Superior temporal gyrus (tissue), 1 donor: Measurements from ENCODE around the gene KIF25.

ENCODE experiments used
- DNase-seq: peaks from one replicate; pipeline ENCODE4 v3.0.0-alpha.2; 2016; ENCODE audit errors: extremely low spot score

Gene KIF25

DNA sequence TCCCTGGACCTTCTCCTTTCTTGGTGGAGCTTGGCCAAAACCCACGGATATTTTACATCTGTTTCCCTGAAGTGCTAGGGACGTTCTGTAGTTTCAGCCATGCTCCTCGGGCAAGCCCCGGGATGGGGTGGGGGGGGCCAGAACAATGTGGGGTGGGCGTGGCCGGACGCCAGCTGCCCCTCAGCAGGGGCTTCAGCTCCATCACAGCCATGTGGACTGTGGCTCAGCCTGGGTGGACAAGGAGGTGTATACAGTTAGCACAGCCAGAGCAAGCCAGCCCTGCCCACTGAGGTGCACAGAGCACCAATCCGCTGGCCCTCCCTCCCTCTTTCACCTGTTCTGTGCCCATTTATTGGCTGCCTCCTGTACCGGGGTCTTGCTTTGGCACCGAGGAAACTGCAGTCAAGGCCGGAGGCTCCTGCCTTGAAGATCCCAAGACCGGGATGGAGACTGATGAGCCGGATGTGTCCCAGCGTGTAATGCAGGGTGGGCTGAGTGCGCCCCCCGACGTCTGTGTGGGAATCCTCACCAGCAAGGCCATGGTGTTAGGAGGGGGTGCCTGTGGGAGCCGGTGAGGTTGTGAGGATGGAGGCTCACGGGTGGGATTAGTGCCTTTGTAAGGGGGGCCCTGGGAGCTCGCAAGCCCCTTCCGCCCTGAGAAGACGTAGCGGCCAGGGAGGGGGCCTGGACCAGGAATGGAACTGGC lies 53.6 kb downstream of the KIF25 start:
- no peak for DNase-seq

DNA sequence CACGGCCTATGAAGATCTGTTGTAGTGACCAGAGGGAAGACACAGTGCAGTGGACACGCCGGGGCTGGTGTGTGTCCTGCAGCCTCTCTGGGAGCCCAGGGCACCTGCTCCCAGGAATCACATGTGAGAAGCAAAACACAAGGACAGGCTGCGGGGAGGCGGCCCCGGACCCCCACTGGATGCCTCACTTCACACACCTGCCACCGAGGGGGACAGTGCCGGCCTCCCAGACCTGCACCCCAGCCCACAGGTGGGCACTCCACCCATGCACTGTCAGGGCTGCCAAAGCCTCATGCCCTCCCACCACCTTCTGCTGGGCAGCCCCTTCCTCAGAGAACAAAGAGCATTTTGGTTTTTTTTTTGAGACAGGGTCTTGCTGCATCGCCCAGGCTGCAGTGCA lies 54.2 kb downstream of the KIF25 start:
- DNase-seq: no peak

DNA sequence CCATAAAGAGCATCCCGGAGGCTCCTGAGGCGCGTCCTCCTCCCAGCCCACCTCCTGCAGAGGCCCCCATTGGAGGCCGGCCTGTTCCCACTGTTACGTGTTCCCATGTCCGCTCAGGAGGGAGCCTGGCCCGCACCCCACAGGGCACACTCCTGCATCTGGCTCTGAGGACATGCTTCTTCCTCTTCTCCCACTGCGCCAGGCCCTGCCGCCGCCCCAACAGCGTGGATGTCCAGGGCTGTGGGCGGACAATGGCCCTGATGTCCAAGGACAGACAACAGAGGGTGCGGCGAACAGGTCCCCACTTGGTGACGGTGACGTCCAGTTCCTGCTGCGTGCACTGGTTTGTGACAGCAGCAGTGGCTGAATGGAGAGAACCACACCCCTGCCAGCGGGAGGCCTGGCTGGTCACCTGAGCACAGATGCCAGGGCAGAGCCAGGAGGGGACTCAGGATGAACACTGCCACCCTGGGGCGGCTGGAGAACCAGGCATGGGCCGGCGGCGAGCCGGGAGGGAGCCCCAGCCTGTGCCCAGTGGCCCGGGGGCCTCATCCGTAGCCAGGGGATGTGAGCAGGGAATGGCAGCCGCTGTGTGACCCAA lies 54.9 kb downstream of the KIF25 start:
- DNase-seq: no peak

DNA sequence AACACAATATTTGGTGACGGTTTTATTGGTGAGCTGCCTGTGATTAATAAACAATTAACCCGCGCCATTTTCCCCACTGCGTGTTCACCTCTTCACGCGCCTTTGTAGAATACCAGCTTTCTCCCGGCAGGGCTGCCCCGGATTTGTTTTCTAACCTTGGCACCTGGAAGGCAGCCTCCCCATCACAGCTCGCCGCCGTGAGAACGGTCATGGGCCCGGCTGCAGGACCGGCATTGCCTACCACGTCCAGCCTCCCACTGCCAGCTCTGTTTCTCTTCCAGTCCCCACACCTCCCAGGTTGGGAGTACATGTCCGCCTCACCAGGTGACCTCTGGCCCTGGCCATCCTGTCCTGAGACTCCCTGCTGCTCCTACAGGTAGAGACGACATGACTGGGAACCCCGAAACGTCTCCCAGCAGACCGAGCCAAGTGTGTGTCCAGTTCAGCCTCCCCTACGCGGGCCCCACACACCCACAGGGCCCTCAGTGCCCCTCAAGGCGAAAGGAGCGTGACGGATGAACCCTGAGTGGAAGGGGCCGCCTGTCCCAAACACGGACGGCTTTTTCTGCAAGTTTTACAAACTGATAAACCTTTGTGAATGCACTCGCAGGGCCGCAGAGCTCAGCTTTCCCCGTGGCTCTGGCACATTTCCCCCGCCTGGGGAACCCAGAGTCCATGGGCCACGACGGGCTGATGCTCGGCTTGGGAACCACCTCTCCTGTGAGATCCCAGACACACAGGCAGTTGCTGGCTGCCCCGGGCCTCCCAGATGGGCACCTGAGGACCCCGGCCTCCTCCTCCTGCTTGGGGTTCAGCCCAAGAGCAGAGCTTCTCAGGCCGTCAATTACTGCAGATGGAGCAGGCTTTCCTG lies 55.9 kb downstream of the KIF25 start:
- no peak for DNase-seq

DNA sequence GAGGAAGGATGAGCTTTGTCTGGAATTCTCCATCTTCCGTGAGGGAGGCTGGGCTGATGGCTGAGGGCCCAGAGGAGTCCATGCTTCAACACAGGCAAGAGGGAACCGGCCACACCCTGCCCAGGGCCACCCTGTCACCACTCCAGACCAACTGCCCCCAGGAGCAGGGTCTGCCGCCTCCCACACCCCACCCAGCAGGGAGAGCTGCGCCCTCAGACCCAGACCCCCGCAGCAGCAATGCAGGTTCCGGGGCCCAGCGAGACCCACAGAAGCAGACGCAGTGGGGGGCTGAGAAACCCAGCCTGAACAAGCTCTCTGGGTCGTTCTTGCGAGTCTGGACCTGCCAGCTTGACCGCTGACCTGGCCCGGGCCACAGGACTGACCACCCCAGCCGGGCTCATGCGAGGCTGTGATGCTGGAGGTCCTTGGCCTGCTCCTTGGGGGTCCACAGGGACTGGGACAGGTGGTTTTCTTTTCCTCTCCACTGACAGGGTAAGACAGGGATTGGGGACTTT lies 56.5 kb downstream of the KIF25 start:
- DNase-seq: no peak

DNA sequence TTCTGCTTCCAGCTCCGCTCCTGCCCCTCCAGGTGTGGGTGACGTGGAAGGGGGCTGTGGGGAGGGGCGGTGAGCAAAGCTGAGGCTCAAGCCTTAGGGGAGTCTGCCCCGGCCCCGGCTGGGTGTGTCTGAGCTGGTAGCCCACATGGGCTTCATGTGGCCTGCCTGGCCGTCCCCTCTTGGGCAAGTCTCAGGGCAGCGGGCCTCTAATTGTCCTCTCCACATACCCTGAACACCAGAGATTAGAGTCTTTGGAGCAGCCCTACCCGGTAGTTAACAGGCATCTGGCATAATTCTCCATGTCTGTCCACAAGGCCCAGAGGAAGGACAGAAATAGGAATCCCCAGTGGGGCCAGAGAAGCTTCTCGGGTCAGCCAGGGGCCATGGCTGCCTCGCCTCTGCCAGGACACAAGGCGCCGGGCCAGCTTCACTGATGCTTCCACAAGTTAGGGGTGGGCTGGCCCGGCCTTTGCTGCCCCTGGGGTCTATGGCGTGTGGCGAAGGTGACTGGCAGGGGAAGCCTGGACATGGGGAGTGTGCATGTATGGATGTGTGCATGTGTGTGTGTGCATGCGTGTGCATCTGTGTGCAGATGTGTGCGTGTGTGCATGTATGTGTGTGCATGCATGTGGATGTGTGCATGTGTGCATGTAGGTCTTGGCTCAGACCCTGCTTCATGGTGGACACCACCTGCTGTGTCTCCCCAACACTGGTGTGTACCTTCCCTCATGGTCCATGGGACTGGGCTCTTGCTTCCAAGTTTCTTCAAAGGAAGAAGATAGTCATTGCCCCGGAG lies 57.5 kb downstream of the KIF25 start:
- no peak for DNase-seq

DNA sequence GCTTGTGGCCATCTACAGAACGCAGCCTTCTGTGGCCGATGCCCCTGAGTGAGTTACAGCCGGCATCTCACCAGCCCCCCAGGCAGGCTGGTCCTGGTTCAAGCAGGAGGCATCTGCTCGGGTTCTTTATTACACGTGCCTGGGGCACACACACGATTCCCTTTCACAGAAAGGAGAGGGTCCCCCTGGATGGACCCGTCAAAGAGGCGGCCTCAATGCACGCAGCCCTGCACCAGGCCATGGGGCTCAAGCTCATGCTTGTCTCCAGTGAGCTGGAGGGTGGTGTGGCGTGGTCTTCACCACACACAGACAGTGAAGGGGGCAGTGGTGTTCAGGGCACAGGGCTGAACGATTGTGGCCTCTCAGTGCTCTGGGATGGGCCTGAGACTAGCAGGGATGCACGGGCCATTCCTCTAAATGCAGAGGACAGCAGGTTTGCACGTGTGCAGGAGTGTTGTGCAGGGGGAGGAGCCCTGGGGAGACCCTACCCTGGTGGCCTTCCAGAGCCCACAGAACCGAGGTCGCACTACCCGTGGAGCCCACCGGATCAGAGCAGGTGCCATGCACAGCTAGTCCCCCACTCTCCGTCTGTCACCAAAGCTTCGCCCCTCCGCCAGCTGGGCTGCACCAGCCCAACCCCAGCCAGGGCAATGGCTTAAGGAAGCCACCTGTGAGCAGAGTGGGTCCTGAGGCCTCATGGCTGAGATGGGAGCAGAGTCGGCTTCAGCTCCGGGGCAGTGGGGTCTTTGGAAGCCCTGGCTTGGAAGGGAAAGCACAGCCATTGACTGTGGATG lies 58.4 kb downstream of the KIF25 start:
- DNase-seq: no peak

DNA sequence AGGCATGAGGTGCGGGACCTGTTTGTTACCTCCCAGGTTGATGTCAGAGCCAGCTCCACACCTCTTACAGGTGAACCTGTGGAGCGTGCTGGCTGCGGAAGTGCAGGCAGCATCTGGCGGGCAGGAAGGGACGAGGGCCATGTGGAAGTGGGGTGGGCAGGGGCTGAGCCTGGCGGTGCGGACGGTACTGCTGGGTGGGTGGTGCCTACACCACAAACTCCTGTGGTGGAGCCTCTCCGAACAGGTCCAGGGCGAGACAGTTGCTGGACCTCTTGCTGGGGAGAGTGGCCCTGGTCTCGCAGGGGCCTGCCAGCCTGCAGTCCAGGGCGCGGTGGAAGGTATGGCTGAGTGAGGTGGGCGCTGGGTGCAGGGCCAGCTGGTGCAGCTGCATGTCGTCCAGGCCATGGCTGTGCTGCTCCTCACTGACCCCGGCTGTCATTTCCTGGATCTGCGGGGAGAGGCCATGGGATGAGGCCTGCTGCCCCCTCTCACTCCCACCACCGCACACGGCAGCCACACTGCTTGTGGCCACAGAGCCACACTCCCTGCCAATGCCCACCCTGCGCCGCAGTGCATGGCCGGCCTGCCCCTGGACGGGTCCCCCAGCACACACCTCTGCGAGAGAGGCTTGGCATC lies 59.5 kb downstream of the KIF25 start:
- DNase-seq: no peak

DNA sequence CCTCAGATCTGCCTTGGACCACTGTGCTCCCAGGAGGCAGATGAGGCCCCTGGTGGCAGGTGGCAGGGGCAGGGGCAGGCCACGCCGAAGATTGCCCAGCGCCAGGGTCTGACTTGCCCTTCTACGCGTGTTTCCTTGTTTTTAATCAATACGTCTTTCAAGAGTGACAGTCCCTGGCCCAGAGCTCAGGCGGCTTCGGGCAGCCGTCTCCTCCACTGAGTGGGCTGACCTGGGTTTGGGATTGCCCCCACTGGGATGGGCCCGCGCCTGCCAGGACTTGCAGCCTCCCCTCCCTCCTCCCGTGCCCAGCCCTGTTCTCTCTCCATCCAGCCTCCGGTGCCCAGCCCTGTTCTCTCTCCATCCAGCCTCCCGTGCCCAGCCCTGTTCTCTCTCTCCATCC lies 60.4 kb downstream of the KIF25 start:
- no peak for DNase-seq

DNA sequence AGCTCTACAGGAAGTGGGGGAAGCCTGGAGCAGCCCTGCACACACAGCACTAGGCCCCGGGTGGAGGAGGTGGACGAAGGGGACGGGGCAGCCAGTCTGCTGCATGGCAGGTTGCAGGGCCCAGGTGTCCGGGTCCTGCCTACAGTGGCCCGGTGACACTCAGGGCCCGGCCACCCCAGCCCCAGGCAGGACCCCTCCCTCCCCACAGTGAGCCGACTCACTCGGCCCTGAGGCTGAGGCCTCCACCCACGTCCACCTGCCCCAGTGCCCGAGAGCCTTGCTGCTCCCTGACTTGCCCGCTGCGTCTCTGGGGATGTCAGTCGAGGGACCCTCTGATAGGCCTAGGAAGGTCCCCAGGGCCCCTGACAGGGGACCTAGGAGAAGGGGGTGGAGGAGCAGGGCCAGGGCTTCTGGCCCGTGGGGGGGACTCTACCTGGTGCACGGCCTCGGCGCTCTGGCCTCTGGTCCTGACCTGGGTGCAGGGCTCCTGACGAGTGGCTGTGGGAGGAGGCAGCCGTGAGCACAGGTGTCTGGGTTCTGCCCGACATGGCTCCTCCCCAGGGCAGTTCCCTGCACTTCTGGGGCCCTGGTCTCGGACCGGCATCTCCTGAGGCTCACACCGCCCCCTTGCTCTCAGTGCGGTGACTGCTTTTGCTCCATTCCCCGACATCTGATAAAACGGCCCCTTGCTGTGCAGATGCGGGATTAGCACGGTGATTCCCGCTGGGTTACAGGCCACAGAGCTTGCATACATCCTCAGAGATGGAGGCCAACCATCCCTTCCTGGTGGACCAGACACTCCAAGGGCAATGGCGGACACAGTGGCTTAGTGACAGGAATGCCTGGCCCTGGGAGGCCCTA lies 61.5 kb downstream of the KIF25 start:
- DNase-seq: no peak

DNA sequence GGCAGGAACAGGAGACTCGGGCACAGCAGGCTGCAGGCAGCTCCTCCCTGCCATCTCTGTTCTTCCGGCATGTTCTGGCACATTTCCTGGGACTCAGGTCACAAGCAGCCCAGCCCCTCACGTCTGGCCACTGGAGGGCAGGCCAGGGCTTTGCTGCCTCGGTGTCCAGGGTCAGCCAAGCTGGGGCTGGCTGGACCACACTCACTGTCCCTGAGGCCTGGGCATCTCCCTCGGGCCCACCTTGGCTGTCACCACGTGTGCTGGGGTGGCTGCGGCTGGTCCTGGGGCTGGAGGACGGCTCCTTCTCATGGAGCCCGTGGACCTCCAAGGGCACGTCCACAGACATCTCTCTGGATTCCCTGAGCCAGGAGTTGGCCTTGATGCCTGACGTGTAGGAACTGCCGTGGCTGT lies 63.1 kb downstream of the KIF25 start:
- DNase-seq: peak; percentile 72

DNA sequence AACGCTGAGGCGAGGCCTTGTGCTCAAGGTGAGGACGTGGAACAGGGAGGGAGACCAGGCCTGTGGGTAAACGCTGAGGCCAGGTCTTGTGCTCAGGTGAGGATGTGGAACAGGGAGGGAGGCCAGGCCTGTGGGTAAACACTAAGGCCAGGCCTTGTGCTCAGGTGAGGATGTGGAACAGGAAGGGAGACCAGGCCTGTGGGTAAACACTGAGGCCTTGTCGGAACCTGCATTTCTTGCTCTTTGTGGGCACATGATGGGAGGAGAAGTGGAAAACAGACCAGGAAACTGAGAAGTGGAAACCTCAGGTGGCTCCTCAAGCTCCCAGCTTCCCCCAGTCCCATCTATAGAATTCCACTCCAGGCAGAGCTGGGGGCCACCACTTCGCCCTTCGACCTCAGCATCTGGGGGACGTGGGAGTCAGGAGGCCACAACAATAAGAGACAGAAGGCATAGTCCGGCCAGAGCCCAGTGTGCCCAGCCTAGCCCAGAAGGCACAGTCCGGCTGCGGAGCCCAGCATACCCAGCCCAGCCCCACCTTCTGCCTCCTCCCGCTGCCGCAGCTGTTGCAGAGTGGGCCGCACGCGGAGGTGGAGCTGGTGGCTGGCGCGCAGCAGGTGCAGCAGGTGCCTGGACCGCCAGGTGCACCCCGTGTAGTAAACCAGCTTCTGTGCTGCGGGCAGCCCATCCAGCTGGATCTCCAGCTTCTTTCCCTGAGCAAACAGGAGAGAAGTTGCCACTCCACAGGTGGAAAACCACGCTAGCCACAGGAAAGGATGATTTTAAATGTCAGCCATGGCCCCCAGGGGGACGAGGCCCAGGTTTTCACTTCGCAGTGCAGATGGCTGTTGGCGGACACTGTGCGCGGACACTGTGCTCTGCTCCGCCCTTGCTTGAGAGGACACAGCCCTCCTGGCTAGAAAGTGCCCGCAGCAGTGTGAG lies 64.1 kb downstream of the KIF25 start:
- no peak for DNase-seq

DNA sequence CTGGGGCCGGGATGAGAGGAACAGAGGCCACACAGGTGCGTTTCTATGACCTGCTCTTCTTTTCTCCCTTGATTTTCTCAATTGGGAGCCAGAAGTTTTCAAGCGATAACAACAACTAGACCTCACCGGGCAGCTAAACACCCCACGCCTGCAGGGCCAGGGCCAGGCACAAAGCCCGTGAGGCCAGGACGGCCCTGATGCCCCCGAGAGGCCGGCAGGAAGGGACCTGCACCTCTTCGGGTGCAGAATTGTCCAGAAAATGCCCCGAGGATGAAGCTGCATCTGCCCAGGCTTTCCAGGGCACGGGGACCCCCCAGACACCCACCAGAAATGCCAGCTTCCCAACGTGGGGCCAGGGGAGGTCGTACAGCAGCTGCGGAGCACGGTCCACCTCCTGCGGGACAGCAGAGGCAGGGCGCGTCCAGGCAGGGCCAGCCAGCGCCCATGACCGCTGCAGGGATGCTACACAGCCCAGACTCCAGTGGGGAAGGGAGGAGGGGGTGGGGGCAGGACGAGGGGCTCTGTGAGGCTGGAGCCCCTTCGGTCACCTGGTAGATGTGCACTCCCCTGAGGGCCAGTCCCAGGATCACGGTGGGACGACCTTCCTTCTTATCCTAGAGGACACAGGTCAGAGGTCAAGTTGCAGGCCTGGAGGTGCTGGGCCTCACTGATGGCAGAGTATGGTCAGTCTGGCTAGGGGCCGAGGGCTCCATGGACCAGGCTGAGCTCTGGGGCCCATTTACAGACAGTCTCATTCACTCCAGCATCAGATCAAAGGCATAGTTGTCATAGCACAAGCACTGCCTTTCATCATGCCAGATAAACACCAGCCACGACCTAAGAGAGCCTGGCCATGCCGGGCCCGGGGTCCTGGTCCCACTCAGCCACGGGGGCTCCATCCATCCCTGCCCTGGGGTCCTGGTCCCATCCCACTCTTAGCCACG lies 65.1 kb downstream of the KIF25 start:
- DNase-seq: no peak

DNA sequence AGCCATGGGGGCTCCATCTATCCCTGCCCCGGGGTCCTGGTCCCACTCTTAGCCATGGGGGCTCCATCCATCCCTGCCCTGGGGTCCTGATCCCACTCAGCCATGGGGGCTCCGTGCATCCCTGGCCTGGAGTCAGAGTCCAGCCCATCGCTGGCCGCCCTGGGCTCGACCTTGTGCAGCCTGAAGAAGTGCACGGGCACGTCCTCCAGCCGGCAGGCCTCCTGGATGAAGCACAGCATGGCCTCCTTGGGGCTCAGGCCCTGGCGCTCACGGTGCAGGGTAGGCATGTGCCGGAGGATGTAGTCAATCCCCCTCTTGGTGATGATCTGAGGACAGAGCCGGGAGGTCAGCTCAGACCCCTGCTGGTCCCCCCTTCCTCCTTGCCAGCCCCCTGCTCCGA lies 66.0 kb downstream of the KIF25 start:
- DNase-seq: no peak

DNA sequence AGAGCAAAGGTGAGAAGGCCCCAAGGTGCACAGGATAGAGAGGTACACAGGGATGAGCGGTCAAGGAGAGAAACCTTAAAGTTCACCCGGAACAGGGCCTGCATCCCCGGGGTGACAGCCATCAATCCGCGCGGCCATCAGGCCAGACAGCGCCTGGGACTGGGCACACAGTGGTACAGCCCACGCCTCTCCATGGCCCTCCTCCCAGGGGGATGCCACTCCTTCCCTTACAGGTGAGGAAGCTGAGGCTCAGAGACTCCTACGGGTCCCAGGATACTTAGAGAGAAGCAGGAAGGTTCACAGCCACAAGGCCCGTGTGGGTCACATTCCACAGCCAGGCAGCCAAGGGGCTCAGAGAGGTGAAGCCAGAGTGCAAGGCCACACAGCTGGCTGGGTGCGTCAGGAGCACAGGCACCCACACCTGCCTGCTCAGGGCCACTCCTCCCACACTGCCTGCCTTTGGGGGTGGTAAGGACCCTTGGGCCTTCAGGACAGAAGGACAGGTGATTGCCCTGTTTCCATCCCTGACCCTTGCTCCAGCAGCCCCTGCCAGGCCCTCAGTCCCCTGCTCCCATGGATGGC lies 66.8 kb downstream of the KIF25 start:
- no peak for DNase-seq

DNA sequence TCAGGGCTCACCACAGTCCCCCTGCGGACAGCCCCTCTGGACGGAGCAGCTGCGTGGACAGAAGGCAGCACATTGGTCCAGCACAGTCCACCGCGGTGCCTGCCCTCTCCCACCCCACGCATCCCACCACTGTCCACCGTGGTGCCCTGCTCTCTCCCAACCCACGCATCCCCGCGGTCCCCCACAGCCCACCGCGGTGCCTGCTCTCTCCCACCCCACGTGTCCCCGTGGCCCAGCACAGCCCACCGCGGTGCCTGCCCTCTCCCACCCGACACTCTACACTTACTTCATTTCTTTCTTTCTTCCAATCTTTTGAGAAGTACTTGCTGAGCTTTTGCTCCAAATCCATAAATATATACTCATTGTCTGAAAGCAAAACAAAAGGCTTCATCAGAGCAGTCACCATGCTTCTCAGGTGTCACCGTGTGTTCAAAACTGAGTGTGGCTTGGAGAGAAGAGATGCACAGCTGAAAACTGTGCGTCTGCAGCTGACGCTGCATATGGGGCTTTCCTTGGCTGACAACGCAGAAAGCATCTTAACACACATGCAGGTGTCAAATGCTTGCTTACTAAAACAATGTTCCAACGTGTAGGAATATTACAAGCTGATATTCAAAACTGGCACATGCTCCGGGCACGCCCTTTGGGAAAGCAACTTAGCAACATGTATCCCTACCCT lies 69.7 kb downstream of the KIF25 start:
- no peak for DNase-seq
